Lower lobe of right lung (tissue), 2 donors: ENCODE results near the gene IL1RN. TPM values are rescaled to one million over a fixed set of nuclear protein-coding genes. Genes with fewer than 3 reads are reported as not detected.

ENCODE experiments used
- ATAC-seq, 2 donors: fragments of 200-7000 bp; cut with Tn5 transposase; one replicate each; pipeline ENCODE4 v1.9.1; 2020 to 2022; ENCODE audit warnings: mild to moderate bottlenecking in 2 of 2, moderate library complexity in 2 of 2
- DNase-seq: peaks from one replicate; pipeline ENCODE4 v3.0.0-alpha.2; 2020
- H3K27ac ChIP-seq: fragments of 200-600 bp; one replicate; pipeline ENCODE4 v1.8.0; 2022
- H3K27me3 ChIP-seq: fragments of 200-600 bp; one replicate; pipeline ENCODE4 v1.8.0; 2022; ENCODE audit warnings: low read depth
- H3K36me3 ChIP-seq: fragments of 200-600 bp; one replicate; pipeline ENCODE4 v1.8.0; 2022; ENCODE audit warnings: mild to moderate bottlenecking
- H3K4me1 ChIP-seq: fragments of 200-600 bp; one replicate; pipeline ENCODE4 v1.8.0; 2022
- H3K4me3 ChIP-seq: fragments of 200-600 bp; one replicate; pipeline ENCODE4 v1.8.0; 2022; ENCODE audit warnings: mild to moderate bottlenecking
- H3K9me3 ChIP-seq: fragments of 200-600 bp; one replicate; pipeline ENCODE4 v1.8.0; 2022
- intact Hi-C: fragments of 100-400 bp; cut with DNase I; formaldehyde crosslinking; loops from one replicate; pipeline ENCODE4 v1.11.0; 2022
- total RNA-seq: library from RNA; stranded (reverse); fragmentation: NEBNext Ultra II Directional; extraction: Animal tissue kit (Norgen Biotek cat#: 25700); gene quantifications from one replicate; pipeline ENCODE4 v1.2.1, GENCODE V29; 2021
- TF ChIP-seq, protein P1 (sequence below): fragments of 200-600 bp; IDR thresholded peaks from one replicate; pipeline ENCODE4 v1.8.0; 2022; ENCODE audit warnings: antibody characterized with exemption, mild to moderate bottlenecking
- donor health status: DM: no; HTN: yes; CAD: no; lungs with severe emphysema.

IL1RN gene
- total RNA-seq, 1 donor from 2014 or later, result 20.1 TPM

DNA sequence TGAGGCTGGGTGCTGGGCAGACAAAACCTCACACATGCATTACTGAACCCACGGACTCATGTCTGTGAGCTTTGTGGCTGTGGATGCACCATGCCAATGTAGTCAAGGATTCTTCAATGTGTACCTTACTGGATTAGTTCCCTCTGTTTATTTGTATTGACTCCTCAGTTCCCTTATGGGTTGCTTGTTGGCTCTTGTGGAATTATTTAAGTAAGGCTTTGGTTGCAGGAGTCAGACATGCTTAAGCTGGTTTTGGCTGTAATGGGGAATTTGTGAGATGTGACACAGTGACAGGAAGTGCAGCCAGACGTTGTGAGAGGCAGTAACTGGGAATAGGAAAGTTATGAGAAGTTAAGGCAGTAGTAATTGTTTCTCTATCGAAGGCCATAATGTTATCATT is 13.6 kb upstream of the IL1RN start:
- TF ChIP-seq, protein P1, sequence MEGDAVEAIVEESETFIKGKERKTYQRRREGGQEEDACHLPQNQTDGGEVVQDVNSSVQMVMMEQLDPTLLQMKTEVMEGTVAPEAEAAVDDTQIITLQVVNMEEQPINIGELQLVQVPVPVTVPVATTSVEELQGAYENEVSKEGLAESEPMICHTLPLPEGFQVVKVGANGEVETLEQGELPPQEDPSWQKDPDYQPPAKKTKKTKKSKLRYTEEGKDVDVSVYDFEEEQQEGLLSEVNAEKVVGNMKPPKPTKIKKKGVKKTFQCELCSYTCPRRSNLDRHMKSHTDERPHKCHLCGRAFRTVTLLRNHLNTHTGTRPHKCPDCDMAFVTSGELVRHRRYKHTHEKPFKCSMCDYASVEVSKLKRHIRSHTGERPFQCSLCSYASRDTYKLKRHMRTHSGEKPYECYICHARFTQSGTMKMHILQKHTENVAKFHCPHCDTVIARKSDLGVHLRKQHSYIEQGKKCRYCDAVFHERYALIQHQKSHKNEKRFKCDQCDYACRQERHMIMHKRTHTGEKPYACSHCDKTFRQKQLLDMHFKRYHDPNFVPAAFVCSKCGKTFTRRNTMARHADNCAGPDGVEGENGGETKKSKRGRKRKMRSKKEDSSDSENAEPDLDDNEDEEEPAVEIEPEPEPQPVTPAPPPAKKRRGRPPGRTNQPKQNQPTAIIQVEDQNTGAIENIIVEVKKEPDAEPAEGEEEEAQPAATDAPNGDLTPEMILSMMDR, result no peak
- ATAC-seq (no peak), DNase-seq (no peak)
- H3K27me3 ChIP-seq, result no peaks in the 10 kb centered on the region
- intact Hi-C loops, result no loop called here
- H3K27ac ChIP-seq, result no peak overlapping the region
- H3K36me3 ChIP-seq, result no peaks in the 10 kb centered on the region
- no peaks in the 10 kb centered on the region for H3K9me3 ChIP-seq
- no peak overlapping the region for H3K4me3 ChIP-seq
- peaks cover 9% of the 10 kb centered on the region for H3K4me1 ChIP-seq

- DNase-seq (no peak), ATAC-seq (no peak)
- no peaks in the 10 kb centered on the region for H3K9me3 ChIP-seq
- no peak overlapping the region for H3K4me3 ChIP-seq
- no peaks in the 10 kb centered on the region for H3K36me3 ChIP-seq
- H3K27me3 ChIP-seq, result no peaks in the 10 kb centered on the region
- H3K4me1 ChIP-seq, result peaks cover 9% of the 10 kb centered on the region
- no peak overlapping the region for H3K27ac ChIP-seq
- TF ChIP-seq, protein P1, result no peak
- intact Hi-C loops, result no loop called here
Observed at GRCh38 chr2:113114224-113114945, 13.0 kb upstream of the IL1RN start.

DNA sequence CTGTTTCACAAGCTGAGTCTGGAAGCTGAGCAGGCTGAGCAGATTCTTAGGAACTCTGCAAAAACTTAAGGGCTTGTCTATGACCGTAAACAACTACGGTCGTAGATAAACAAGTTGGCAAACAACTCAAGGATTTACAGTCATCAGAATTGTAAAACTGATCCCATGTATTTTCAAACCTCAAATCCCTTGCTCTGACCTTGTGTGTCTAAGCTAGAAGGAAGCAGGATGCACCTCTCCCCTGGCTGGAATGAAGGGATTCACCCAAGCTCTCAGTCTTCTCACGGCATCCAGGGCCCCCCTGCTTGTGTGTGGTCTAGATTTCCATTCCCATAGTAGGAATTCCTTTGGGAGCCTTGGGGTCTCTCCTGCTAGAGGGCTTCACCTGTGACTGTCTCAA is 12.4 kb upstream of the IL1RN start:
- intact Hi-C loops, result no loop called here
- TF ChIP-seq, protein P1, result no peak
- H3K4me3 ChIP-seq, result no peak overlapping the region
- no peaks in the 10 kb centered on the region for H3K36me3 ChIP-seq
- H3K27ac ChIP-seq, result no peak overlapping the region
- no peaks in the 10 kb centered on the region for H3K27me3 ChIP-seq
- no peaks in the 10 kb centered on the region for H3K9me3 ChIP-seq
- ATAC-seq, result no peak
- no peak for DNase-seq
- peaks cover 9% of the 10 kb centered on the region for H3K4me1 ChIP-seq

- no peaks in the 10 kb centered on the region for H3K9me3 ChIP-seq
- ATAC-seq (no peak), DNase-seq (no peak)
- TF ChIP-seq, protein P1, result no peak
- H3K27ac ChIP-seq, result no peak overlapping the region
- intact Hi-C loops, result no loop called here
- no peak overlapping the region for H3K4me3 ChIP-seq
- no peaks in the 10 kb centered on the region for H3K36me3 ChIP-seq
- peaks cover 9% of the 10 kb centered on the region for H3K4me1 ChIP-seq
- H3K27me3 ChIP-seq, result no peaks in the 10 kb centered on the region
Observed at GRCh38 chr2:113116100-113116958, 11.1 kb upstream of the IL1RN start.

DNA sequence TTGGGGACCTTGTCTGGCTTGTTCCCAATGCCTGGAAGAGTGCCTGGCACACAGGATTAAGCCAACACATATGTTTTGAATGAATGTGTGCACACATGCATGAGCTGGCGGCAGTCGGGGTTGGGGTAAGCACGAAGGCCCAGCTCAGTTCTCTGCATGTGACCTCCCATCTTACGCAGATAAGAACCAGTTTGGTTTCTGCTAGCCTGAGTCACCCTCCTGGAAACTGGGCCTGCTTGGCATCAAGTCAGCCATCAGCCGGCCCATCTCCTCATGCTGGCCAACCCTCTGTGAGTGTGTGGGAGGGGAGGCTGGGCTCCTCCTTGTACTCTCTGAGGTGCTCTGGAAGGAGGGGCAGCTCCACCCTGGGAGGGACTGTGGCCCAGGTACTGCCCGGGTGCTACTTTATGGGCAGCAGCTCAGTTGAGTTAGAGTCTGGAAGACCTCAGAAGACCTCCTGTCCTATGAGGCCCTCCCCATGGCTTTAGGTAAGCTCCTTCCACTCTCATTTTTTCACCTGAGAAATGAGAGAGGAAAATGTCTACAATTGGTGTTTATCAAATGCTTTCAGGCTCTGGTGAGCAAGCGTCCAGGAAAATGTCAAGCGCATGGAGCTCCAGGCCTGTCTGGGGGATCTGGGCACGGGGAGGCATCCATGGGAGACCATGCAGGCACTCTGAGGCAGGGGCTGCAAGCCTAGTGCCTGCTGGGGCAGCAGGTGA is 9.7 kb upstream of the IL1RN start:
- Histone ChIP-seq H3K4me1 (peaks cover 9% of the 10 kb centered on the region), H3K9me3 (no peaks in the 10 kb centered on the region), H3K36me3 (no peaks in the 10 kb centered on the region), H3K27me3 (no peaks in the 10 kb centered on the region), H3K27ac (no peak overlapping the region), H3K4me3 (no peak overlapping the region)
- TF ChIP-seq, protein P1, result no peak
- intact Hi-C loops, result no loop called here
- peak; percentile 74 to 84 for ATAC-seq
- peak; percentile 56 for DNase-seq
